ENCODE data around the gene BATF. TPM values are rescaled to one million over a fixed set of nuclear protein-coding genes. Genes with fewer than 3 reads are reported as not detected.
A peak's percentile ranks its signal among the peaks of the same experiment; 100 is the strongest.

The BATF gene
- total and polyA plus RNA-seq, 2 experiments from 2014 or later = not detected

- no peak overlapping the region for H3K4me3 Mint-ChIP-seq
- H3K36me3 ChIP-seq (ENCODE audit: insufficient read depth) = no peaks in the 10 kb centered on the region
- peaks cover 3% of the 10 kb centered on the region; the same call in 1 of the 2 replicates for H3K9me2 ChIP-seq (ENCODE audit: insufficient read depth)
- no peaks in the 10 kb centered on the region for H3K27me3 ChIP-seq (ENCODE audit: insufficient read depth)
- no peak overlapping the region; the same call in 1 of the 2 replicates for H2AFZ ChIP-seq
- H3K27ac ChIP-seq (ENCODE audit: low read depth) = no peak overlapping the region
- no peaks in the 10 kb centered on the region for H3K36me3 Mint-ChIP-seq (ENCODE audit: low read depth)
- H3K4me3 ChIP-seq = no peak overlapping the region
- DNase-seq (ENCODE audit: low spot score) (no peak), ATAC-seq (no peak)
- no peaks in the 10 kb centered on the region for H3K79me2 ChIP-seq (replicated peaks; ENCODE audit: insufficient read depth)
- H3K27me3 Mint-ChIP-seq (ENCODE audit: insufficient read depth, low read depth, poor library complexity) = peaks cover 6% of the 10 kb centered on the region
- H3K9me3 Mint-ChIP-seq = no peaks in the 10 kb centered on the region
- TF ChIP-seq JUNB (IDR thresholded peaks at IDR 0.05; ENCODE audit: unreplicated experiment) (no peak), CTCF (conservative IDR thresholded peaks at IDR 0.05; ENCODE audit: low read depth in 2 of 2) (no peak), EZH2phosphoT487 (IDR thresholded peaks at IDR 0.05; ENCODE audit: unreplicated experiment) (no peak), ZNF114 (CRISPR knock-in tag; IDR thresholded peaks at IDR 0.05) (no peak), STAT1 (IDR thresholded peaks at IDR 0.05; ENCODE audit: unreplicated experiment) (no peak)
- H3K27ac Mint-ChIP-seq = no peak overlapping the region; the same call in 1 of the 2 replicates
- H3K4me2 ChIP-seq = no peak overlapping the region
- H3F3A ChIP-seq (replicated peaks; ENCODE audit: low read depth) = no peaks in the 10 kb centered on the region
- no peaks in the 10 kb centered on the region for H4K20me1 ChIP-seq (replicated peaks; ENCODE audit: insufficient read depth)
- H3K4me1 ChIP-seq (ENCODE audit: insufficient read depth) = peaks cover 7% of the 10 kb centered on the region; the same call in 1 of the 2 replicates
- H3K4me1 Mint-ChIP-seq = peaks cover 8% of the 10 kb centered on the region; the same call in 2 of the 3 replicates
Observed at GRCh38 chr14:75521415-75522199, 662 bp upstream of the BATF start.

- H3K4me1 Mint-ChIP-seq = peaks cover 8% of the 10 kb centered on the region; the same call in 2 of the 3 replicates
- no peak for ATAC-seq
- H3K27ac ChIP-seq (ENCODE audit: low read depth) = no peak overlapping the region
- TF ChIP-seq REST (IDR thresholded peaks at IDR 0.05; ENCODE audit: unreplicated experiment) (no peak), NANOG (IDR thresholded peaks at IDR 0.05; ENCODE audit: borderline replicate concordance) (no peak), POLR2AphosphoS5 (IDR thresholded peaks at IDR 0.05; ENCODE audit: low read depth) (no peak), ZNF331 (CRISPR knock-in tag; IDR thresholded peaks at IDR 0.05; ENCODE audit: low read depth) (no peak), EZH2phosphoT487 (IDR thresholded peaks at IDR 0.05; ENCODE audit: unreplicated experiment) (no peak), STAT1 (IDR thresholded peaks at IDR 0.05; ENCODE audit: unreplicated experiment) (no peak)
Observed at GRCh38 chr14:75522983-75523318, 682 bp downstream of the BATF start.

More at GRCh38 chr14:75522983-75523318, 682 bp downstream of the BATF start:
- Histone ChIP-seq H2AFZ (peak overlapping the region; percentile 87), H3F3A (replicated peaks; ENCODE audit: low read depth) (no peaks in the 10 kb centered on the region), H3K27me3 (ENCODE audit: insufficient read depth) (no peaks in the 10 kb centered on the region), H3K9me2 (ENCODE audit: insufficient read depth) (peaks cover 3% of the 10 kb centered on the region; the same call in 1 of the 2 replicates), H3K4me2 (no peak overlapping the region), H3K36me3 (ENCODE audit: insufficient read depth) (no peaks in the 10 kb centered on the region), H3K4me3 (no peak overlapping the region), H3K79me2 (replicated peaks; ENCODE audit: insufficient read depth) (no peaks in the 10 kb centered on the region), H4K20me1 (replicated peaks; ENCODE audit: insufficient read depth) (no peaks in the 10 kb centered on the region), H3K4me1 (ENCODE audit: insufficient read depth) (peaks cover 7% of the 10 kb centered on the region; the same call in 1 of the 2 replicates)
- no peak for DNase-seq (ENCODE audit: low spot score)
- peaks cover 3% of the 10 kb centered on the region for H3K27me3 Mint-ChIP-seq (ENCODE audit: insufficient read depth, low read depth, poor library complexity)
- no peaks in the 10 kb centered on the region for H3K9me3 Mint-ChIP-seq
- H3K36me3 Mint-ChIP-seq (ENCODE audit: low read depth) = no peaks in the 10 kb centered on the region
- H3K4me3 Mint-ChIP-seq = no peak overlapping the region
- no peak overlapping the region for H3K27ac Mint-ChIP-seq

Data from GM23338 (cell line).